Measurements from ENCODE around the gene CD8A.
"Not testable (repeated sequence)": the region's sequence is repeated elsewhere in the genome, so short reads cannot be mapped to it uniquely, and the experiment has no call there.

CD8A gene

GRCh38 chr2:86776532-86776931 is 14.2 kb downstream of the CD8A start:
- no peak for DNase-seq

DNA sequence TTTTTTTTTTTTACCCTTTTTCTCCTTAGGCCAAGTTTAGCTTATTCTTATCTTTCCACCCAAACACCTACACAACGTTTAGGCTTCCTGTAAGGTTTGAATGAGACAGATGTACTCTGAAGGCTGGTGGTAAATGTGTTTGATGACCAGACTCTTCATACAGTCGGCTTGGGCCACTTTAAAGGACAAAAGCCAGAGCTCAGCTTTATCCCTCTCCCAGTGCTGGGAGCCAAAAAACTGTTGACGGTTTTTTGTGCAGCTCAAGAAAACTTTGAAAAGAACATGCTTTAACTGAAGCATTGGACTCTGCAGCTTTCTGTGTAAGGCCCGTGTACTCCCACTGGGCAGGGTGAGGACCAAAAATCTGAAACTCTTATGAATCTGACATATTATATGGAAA is 15.4 kb downstream of the CD8A start:
- DNase-seq = no peak

DNA sequence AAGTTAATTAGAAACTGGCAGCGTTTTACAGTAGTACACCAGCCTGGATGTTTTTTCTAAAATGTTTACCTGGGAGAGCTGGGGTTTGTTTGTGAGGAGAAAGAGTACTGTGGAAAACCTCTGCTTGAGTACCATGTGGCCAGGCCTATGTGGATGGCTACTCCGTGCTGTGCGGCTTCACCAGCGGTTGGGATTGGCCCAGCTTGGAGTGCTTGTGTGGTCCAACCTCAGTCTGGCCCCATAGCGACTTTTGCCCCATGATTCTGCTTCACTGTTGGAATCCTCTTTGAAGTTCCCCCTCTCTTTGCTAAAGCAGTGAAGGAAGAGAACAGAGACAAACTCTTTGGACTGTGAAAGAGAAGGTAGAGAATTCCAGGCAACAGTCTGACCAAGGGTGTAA is 15.9 kb downstream of the CD8A start:
- no peak for DNase-seq

GRCh38 chr2:86772611-86773010 is 18.1 kb downstream of the CD8A start:
- no peak for DNase-seq

- DNase-seq = no peak
These were observed 19.9 kb downstream of the CD8A start for GRCh38 chr2:86770816-86771301.

DNA sequence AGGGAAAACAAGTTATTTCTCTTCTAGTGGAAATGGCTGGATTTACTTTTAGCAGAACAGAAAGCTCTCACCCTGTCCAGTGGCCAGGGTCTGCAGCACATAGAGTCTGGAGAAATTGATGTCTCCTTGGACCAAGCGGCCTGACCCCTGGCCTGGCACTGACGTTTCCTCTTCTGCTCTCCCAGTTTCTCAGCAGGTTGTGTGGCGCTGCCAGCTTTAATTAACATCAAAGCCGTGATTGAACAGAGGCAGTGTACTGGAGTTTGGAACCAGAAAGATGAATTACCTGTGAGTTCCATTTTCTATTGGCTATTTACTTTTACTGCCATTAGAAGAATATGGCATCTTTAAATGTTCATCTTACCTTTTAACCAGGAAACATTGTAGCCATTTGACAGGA is 20.9 kb downstream of the CD8A start:
- DNase-seq = no peak

DNA sequence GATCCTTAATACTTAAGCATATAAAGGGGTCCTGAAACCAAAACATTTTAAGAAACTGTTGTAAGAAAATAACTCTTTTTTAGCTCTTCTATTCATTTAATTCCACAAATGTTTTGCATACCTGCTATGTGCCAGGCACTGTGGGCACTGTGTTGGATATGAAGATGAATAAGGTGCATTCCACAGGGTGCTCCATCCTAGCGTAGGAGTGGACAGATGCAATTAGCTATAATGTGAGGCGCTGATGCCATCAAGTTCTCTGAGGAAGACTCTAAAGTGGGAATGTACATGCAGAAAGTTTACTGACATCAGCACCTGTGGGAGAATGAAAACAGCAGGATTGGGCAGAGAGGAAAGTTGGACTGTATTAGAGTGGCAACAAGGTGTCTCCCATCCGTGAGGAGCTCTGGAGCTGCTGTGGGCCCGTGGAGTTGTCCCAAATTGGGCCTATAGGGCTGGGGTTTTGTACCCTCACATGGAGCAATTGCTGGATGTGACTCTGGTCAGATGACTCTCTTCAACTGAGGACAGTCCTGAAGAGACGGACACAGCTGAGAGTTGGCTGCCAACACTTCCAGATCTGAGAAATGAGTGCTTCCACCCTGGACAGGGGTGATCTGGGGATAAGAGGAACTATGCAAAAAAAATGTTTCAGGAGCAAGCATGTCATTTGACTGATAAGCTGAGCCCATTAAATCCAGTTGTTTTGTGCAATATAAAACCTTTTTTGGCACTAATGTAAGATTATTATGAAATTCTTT is 22.3 kb downstream of the CD8A start:
- no peak for DNase-seq

- no peak for DNase-seq
These were observed 25.4 kb downstream of the CD8A start for GRCh38 chr2:86765310-86765695.

DNA sequence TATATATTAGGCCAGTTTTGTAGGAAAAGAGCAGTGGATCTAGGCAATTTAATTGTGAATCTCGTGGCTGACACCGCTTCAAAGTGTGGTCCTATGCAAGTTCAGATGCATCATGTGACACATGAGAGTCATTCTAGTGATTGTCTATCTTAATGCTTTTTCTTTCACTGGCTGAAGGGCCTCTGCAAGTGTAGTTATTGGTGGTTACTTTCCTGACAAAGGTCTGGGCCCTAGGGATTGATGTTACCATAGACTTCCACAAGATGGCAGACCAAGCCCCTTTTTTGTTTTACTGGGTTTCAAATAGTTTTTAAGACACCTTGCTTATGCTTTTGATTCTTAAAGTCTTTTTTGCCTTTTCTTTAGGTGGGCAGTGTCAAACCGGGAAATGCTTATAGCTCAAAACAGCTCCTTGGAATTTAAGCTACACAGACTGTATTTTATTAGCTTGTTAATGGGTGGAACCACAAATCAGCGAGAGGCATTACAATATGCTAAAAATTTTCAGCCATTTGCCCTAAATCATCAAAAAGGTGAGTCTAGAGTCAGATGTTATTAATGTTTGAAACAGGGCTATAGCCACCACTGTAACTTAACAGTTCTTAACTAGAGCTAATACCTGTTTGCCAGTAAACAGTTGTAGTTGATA is 25.9 kb downstream of the CD8A start:
- DNase-seq = peak; percentile 5 to 11

GRCh38 chr2:86760371-86760770 is 30.3 kb downstream of the CD8A start:
- DNase-seq = no peak

DNA sequence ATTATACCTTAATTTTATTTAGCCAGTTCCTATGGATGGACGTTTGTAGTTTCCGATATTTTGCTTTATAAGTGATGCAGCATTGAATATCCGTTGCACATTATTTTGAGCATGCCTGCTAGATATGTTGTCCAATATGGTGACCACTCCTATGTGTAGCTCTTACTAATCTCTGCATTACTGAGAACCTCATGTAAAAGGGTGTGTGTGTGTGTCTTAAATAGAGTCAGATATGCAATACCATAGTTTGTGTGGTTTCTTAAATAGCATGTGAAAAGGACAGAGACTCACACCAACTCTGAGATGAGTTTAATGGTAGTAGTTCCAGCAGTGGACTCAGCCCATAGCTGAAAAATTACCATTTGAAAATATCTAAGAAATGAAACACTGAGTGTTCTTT is 32.3 kb downstream of the CD8A start:
- DNase-seq = no peak

DNA sequence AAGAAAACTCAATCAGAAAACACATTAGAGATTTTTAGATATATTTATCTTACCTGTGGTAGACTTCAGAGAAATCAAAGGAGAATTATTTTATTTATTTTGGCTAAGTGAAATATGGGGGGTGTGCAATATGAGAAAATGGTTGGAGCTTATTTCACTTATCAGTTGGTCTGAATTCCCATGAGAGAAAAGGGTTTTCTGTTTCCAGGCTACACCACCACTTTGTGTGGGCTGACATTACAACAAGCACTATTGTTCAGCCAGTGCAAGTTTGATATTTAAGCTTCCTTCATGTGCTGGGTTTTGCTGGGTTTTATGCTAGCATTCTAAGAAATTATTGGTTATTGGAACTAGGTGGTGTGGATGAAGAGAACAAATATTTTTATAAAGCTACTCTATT is 37.1 kb downstream of the CD8A start:
- no peak for DNase-seq

- DNase-seq = no peak
These were observed 37.8 kb downstream of the CD8A start for GRCh38 chr2:86752934-86753333.

GRCh38 chr2:86751778-86752177 is 38.9 kb downstream of the CD8A start:
- DNase-seq = no peak

DNA sequence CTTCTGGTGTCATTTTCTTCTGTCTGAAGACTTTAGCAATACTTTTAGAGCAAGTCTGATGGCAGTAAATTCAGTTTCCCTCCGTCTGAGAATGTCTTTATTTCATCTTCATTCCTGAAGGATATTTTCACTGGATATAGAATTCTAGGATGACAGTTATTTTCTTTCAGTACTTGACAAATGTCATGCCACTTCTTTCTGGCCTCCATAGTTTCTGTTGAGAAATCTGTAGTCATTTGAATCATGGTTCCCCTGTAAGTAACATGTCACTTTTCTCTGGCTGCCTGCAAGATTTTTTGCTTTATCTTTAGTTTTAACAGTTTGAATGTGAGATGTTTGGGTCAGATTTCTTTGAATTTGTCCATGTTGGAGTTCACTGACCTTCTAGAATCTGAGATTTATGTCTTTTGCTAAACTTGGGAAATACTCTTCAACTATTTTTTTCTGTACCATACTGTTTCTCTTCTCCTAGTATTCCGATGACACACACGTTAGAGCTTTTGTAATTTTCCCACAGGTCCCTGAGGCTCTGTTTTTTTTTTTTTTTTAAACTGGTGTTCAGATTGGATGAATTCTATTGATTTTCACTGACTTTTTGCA is 40.4 kb downstream of the CD8A start:
- no peak for DNase-seq

GRCh38 chr2:86747711-86748639 is 42.7 kb downstream of the CD8A start:
- DNase-seq = no peak

DNA sequence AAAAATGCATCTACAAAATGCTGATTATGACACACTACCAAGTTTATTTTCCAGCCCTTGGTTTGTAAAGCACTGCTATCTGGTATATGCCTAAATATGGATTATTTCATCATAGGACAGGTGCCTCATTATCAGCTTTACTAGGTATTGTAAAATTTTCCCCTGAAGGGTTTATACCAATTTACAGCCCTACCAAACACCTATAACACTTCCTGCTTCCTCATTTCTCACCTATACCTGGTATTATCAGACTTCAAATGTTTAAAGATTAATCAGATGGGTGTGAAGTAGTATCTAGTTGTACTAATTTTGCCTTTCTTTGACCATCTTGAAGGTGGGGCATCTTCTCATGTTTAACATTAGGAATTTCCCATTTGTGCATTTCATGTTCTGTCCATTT is 43.8 kb downstream of the CD8A start:
- DNase-seq = no peak

- no peak for DNase-seq
These were observed 46.6 kb downstream of the CD8A start for GRCh38 chr2:86744152-86744551.

DNA sequence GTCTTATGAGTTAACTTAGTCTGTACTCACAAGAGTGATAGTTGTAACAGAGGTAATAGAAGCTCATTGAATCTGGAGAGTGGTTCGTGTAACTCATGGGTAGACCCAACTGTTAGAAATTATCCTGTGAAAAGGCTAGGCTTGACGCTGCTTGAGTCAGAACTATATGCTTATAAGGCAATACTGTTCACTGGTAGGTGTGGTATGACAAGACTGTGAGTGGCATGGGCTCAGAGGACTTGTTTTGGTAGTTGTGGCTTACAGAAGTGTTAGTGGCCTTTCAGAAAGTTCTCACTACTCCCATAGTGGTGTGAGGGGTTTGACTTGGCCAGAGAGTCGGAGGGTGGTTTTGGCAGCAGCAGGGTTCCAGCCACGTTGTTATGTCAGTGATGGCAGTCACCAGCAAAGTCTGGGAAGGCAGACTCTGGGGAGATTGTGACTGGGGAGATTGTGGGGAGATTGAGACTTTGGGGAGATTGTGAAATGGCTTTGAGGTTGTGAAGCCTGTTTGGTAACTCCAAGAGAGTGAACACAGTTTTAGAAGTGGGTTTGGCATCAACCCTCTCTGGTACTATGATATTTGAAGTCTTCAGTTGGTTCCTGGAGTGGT is 48.7 kb downstream of the CD8A start:
- DNase-seq = not testable (repeated sequence)

GRCh38 chr2:86739889-86740288 is 50.8 kb downstream of the CD8A start:
- DNase-seq = not testable (repeated sequence)

GRCh38 chr2:86739485-86739884 is 51.2 kb downstream of the CD8A start:
- DNase-seq = not testable (repeated sequence)

- not testable (repeated sequence) for DNase-seq
These were observed 55.8 kb downstream of the CD8A start for GRCh38 chr2:86734896-86735295.
